Activated T-cell treated with anti-CD3 and anti-CD28 coated beads, Interleukin-2, amount 50 U/mL, for 24 hours (primary cell): Measurements from ENCODE around the gene HBQ1.
"Not testable (repeated sequence)": the region's sequence is repeated elsewhere in the genome, so short reads cannot be mapped to it uniquely, and the experiment has no call there.

Experiments
- DNase-seq: peaks from one replicate; pipeline ENCODE4 v3.0.0-alpha.2; 2020
- H3K27ac Mint-ChIP-seq: 2 replicates; pipeline ENCODE4 v1.8.0; 2020; ENCODE audit warnings: mild to moderate bottlenecking, mixed read lengths
- H3K27me3 Mint-ChIP-seq: 2 replicates; pipeline ENCODE4 v1.8.0; 2020; ENCODE audit warnings: mixed read lengths
- H3K36me3 Mint-ChIP-seq: 2 replicates; pipeline ENCODE4 v1.8.0; 2020; ENCODE audit warnings: low read depth, mixed read lengths
- H3K4me1 Mint-ChIP-seq: 2 replicates; pipeline ENCODE4 v1.8.0; 2020; ENCODE audit warnings: low read depth, mixed read lengths
- H3K4me3 Mint-ChIP-seq: 2 replicates; pipeline ENCODE4 v1.8.0; 2020; ENCODE audit warnings: mild to moderate bottlenecking, moderate library complexity, mixed read lengths
- H3K9me3 Mint-ChIP-seq: 2 replicates; pipeline ENCODE4 v1.8.0; 2020; ENCODE audit warnings: mixed read lengths

HBQ1 gene

GRCh38 chr16:153550-154216 is 26.6 kb upstream of the HBQ1 start:
- not testable (repeated sequence) for H3K27ac Mint-ChIP-seq, H3K9me3 Mint-ChIP-seq, H3K4me1 Mint-ChIP-seq, DNase-seq, H3K36me3 Mint-ChIP-seq, H3K4me3 Mint-ChIP-seq
- H3K27me3 Mint-ChIP-seq, result peaks cover 58% of the 10 kb centered on the region

GRCh38 chr16:154217-155030 is 25.8 kb upstream of the HBQ1 start:
- no peaks in the 10 kb centered on the region for H3K36me3 Mint-ChIP-seq
- no peaks in the 10 kb centered on the region for H3K9me3 Mint-ChIP-seq
- no peak overlapping the region for H3K27ac Mint-ChIP-seq
- H3K27me3 Mint-ChIP-seq, result peaks cover 57% of the 10 kb centered on the region
- H3K4me1 Mint-ChIP-seq, result peaks cover 10% of the 10 kb centered on the region
- peak overlapping the region; percentile 67 for H3K4me3 Mint-ChIP-seq
- peak; percentile 53 for DNase-seq

- Mint-ChIP-seq H3K27me3 (peaks cover 57% of the 10 kb centered on the region), H3K4me1 (peaks cover 10% of the 10 kb centered on the region), H3K9me3 (no peaks in the 10 kb centered on the region), H3K36me3 (no peaks in the 10 kb centered on the region), H3K4me3 (peak overlapping the region; percentile 67), H3K27ac (no peak overlapping the region)
- DNase-seq, result no peak
These were observed 25.2 kb upstream of the HBQ1 start for GRCh38 chr16:155031-155398.

GRCh38 chr16:159136-159849 is 21.0 kb upstream of the HBQ1 start:
- H3K27ac Mint-ChIP-seq, result no peak overlapping the region
- H3K4me3 Mint-ChIP-seq, result no peak overlapping the region

GRCh38 chr16:160242-160641 is 20.0 kb upstream of the HBQ1 start:
- DNase-seq, H3K9me3 Mint-ChIP-seq, H3K4me3 Mint-ChIP-seq, H3K36me3 Mint-ChIP-seq, H3K27ac Mint-ChIP-seq, H3K4me1 Mint-ChIP-seq: not testable (repeated sequence)
- H3K27me3 Mint-ChIP-seq, result peaks cover 55% of the 10 kb centered on the region

More at GRCh38 chr16:159136-159849, 21.0 kb upstream of the HBQ1 start:
- H3K4me1 Mint-ChIP-seq, result peaks cover 7% of the 10 kb centered on the region
- no peaks in the 10 kb centered on the region for H3K9me3 Mint-ChIP-seq
- no peak for DNase-seq
- peaks cover 60% of the 10 kb centered on the region for H3K27me3 Mint-ChIP-seq
- H3K36me3 Mint-ChIP-seq, result no peaks in the 10 kb centered on the region

GRCh38 chr16:160691-161190 is 19.5 kb upstream of the HBQ1 start:
- no peak for DNase-seq
- Mint-ChIP-seq H3K27me3 (peaks cover 56% of the 10 kb centered on the region), H3K9me3 (no peaks in the 10 kb centered on the region), H3K4me3 (no peak overlapping the region), H3K27ac (no peak overlapping the region), H3K36me3 (no peaks in the 10 kb centered on the region), H3K4me1 (peaks cover 7% of the 10 kb centered on the region)

- no peak overlapping the region for H3K4me3 Mint-ChIP-seq
- peaks cover 60% of the 10 kb centered on the region for H3K27me3 Mint-ChIP-seq
- no peak overlapping the region for H3K27ac Mint-ChIP-seq
- peaks cover 14% of the 10 kb centered on the region for H3K4me1 Mint-ChIP-seq
- H3K36me3 Mint-ChIP-seq, result no peaks in the 10 kb centered on the region
- no peak for DNase-seq
- no peaks in the 10 kb centered on the region for H3K9me3 Mint-ChIP-seq
These were observed 17.8 kb upstream of the HBQ1 start for GRCh38 chr16:162271-162991.

GRCh38 chr16:163139-163538 is 17.1 kb upstream of the HBQ1 start:
- peaks cover 14% of the 10 kb centered on the region for H3K4me1 Mint-ChIP-seq
- H3K9me3 Mint-ChIP-seq, H3K36me3 Mint-ChIP-seq, H3K4me3 Mint-ChIP-seq, DNase-seq, H3K27ac Mint-ChIP-seq: not testable (repeated sequence)
- H3K27me3 Mint-ChIP-seq, result peaks cover 61% of the 10 kb centered on the region

- not testable (repeated sequence) for H3K4me3 Mint-ChIP-seq
These were observed 16.6 kb upstream of the HBQ1 start for GRCh38 chr16:163696-164095.

GRCh38 chr16:164134-164823 is 16.0 kb upstream of the HBQ1 start:
- H3K36me3 Mint-ChIP-seq, H3K4me3 Mint-ChIP-seq, DNase-seq, H3K27ac Mint-ChIP-seq, H3K9me3 Mint-ChIP-seq: not testable (repeated sequence)
- Mint-ChIP-seq H3K4me1 (peaks cover 14% of the 10 kb centered on the region), H3K27me3 (peaks cover 66% of the 10 kb centered on the region)

More at GRCh38 chr16:163696-164095, 16.6 kb upstream of the HBQ1 start:
- peaks cover 64% of the 10 kb centered on the region for H3K27me3 Mint-ChIP-seq
- not testable (repeated sequence) for H3K27ac Mint-ChIP-seq, H3K9me3 Mint-ChIP-seq, H3K36me3 Mint-ChIP-seq, DNase-seq
- peaks cover 14% of the 10 kb centered on the region for H3K4me1 Mint-ChIP-seq

- Mint-ChIP-seq H3K4me1 (peaks cover 14% of the 10 kb centered on the region), H3K9me3 (no peaks in the 10 kb centered on the region), H3K4me3 (peak overlapping the region; percentile 27), H3K27me3 (peaks cover 67% of the 10 kb centered on the region), H3K27ac (no peak overlapping the region), H3K36me3 (no peaks in the 10 kb centered on the region)
- DNase-seq, result no peak
These were observed 15.3 kb upstream of the HBQ1 start for GRCh38 chr16:164827-165538.

GRCh38 chr16:165539-166374 is 14.5 kb upstream of the HBQ1 start, which contains the start of gene HBM:
Gene HBM, plus strand, starts transcription at chr16:165978. Its CDS starts 20 bp downstream, at chr16:165998.
- peak within 1 kb of the TSS; percentile 35 for H3K4me3 Mint-ChIP-seq
- no peaks in the 10 kb centered on the region for H3K36me3 Mint-ChIP-seq
- H3K27me3 Mint-ChIP-seq, result peaks cover 73% of the 10 kb centered on the region
- no peaks in the 10 kb centered on the region for H3K9me3 Mint-ChIP-seq
- H3K27ac Mint-ChIP-seq, result no peak within 1 kb of the TSS
- DNase-seq, result peak; percentile 52
- peaks cover 14% of the 10 kb centered on the region for H3K4me1 Mint-ChIP-seq
